ENCODE results near the gene RFC5. TPM values are rescaled to one million over a fixed set of nuclear protein-coding genes. Genes with fewer than 3 reads are reported as not detected.
"Not testable (repeated sequence)": the region's sequence is repeated elsewhere in the genome, so short reads cannot be mapped to it uniquely, and the experiment has no call there.

Gene RFC5
- total RNA-seq, 4 donors from 2014 or later = 8.3 to 18.2 (median 10.6) TPM

DNA sequence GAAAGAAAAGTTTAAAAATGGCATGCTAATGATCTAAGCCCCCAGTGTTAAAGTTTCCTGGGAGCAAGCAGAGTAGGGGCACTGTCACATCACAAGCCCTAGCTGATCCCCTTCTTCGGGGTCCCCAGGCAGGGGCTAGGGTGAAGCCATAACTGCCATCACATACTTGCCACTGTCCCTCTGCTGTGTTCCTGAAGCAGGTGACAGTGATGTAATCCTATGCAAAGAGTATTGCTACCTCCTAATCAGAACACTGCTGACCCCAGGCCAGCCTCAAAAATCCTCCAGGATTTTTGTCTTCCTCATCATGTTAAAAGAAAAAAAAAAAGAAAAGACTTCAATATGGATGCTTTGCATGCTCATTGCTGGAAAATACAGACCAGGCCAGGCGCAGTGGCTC, 1.2 kb upstream of the RFC5 start:
- no peak for DNase-seq

DNA sequence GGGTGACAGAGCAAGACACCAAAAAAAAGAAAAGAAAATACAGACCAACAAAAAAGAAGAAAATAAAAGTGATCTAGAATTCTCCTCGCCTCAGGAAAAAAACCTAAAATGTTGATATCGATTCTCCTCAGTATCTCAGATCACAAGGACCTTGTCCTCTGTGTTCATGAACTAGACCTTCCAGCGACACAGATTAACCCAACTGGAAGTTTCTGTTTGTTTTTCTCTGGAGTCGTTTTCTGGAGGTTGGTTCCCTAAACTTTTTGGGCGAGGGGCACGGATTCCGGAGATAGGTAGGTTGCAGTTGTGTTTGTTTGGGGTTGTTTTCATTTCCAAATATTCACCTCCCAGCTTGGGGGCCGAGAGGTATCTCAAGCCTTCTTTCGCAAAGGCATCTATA, 559 bp upstream of the RFC5 start:
- TF ChIP-seq POLR2A (IDR thresholded peaks at IDR 0.05) = no peak
- TF ChIP-seq, protein P1, sequence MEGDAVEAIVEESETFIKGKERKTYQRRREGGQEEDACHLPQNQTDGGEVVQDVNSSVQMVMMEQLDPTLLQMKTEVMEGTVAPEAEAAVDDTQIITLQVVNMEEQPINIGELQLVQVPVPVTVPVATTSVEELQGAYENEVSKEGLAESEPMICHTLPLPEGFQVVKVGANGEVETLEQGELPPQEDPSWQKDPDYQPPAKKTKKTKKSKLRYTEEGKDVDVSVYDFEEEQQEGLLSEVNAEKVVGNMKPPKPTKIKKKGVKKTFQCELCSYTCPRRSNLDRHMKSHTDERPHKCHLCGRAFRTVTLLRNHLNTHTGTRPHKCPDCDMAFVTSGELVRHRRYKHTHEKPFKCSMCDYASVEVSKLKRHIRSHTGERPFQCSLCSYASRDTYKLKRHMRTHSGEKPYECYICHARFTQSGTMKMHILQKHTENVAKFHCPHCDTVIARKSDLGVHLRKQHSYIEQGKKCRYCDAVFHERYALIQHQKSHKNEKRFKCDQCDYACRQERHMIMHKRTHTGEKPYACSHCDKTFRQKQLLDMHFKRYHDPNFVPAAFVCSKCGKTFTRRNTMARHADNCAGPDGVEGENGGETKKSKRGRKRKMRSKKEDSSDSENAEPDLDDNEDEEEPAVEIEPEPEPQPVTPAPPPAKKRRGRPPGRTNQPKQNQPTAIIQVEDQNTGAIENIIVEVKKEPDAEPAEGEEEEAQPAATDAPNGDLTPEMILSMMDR (IDR thresholded peaks at IDR 0.05) = no peak
- peaks cover 0 to 10% (median 6%) of the 10 kb centered on the region in 4 donors for H3K4me1 ChIP-seq
- peaks cover 0 to 18% (median 0%) of the 10 kb centered on the region in 3 donors for H3K36me3 ChIP-seq
- no peaks in the 10 kb centered on the region for H3K9me3 ChIP-seq
- H3K4me3 ChIP-seq = peak overlapping the region in 3 of 4 donors; percentile 80 to 87 (median 83)
- H3K27ac ChIP-seq = no peak overlapping the region
- H3K27me3 ChIP-seq = no peaks in the 10 kb centered on the region
- no peak for DNase-seq

More for the DNA sequence above, 1.2 kb upstream of the RFC5 start:
- no peaks in the 10 kb centered on the region for H3K27me3 ChIP-seq
- H3K9me3 ChIP-seq = no peaks in the 10 kb centered on the region
- no peak overlapping the region for H3K4me3 ChIP-seq
- H3K27ac ChIP-seq = no peak overlapping the region
- TF ChIP-seq, protein P1 (IDR thresholded peaks at IDR 0.05) = no peak
- no peak for TF ChIP-seq POLR2A (IDR thresholded peaks at IDR 0.05)
- H3K4me1 ChIP-seq = peaks cover 0 to 10% (median 6%) of the 10 kb centered on the region in 4 donors
- H3K36me3 ChIP-seq = peaks cover 0 to 11% (median 0%) of the 10 kb centered on the region in 3 donors

- Histone ChIP-seq H3K4me1 (peaks cover 0 to 10% (median 6%) of the 10 kb centered on the region in 4 donors), H3K27me3 (no peaks in the 10 kb centered on the region), H3K9me3 (no peaks in the 10 kb centered on the region), H3K36me3 (peaks cover 0 to 35% (median 0%) of the 10 kb centered on the region in 3 donors), H3K4me3 (no peak overlapping the region), H3K27ac (no peak overlapping the region)
- no peak for TF ChIP-seq POLR2A (IDR thresholded peaks at IDR 0.05)
- TF ChIP-seq, protein P1 (IDR thresholded peaks at IDR 0.05) = no peak
- no peak for DNase-seq
Measured at GRCh38 chr12:118017926-118018325, 1.4 kb downstream of the RFC5 start.

GRCh38 chr12:118020036-118020435, 3.5 kb downstream of the RFC5 start:
- H3K36me3 ChIP-seq = peaks cover 0 to 38% (median 0%) of the 10 kb centered on the region in 3 donors
- TF ChIP-seq POLR2A (IDR thresholded peaks at IDR 0.05) = no peak
- TF ChIP-seq, protein P1 (IDR thresholded peaks at IDR 0.05) = no peak
- H3K4me1 ChIP-seq = peaks cover 0 to 10% (median 6%) of the 10 kb centered on the region in 4 donors
- H3K9me3 ChIP-seq = no peaks in the 10 kb centered on the region
- H3K4me3 ChIP-seq = no peak overlapping the region
- no peaks in the 10 kb centered on the region for H3K27me3 ChIP-seq
- DNase-seq = no peak
- H3K27ac ChIP-seq = no peak overlapping the region

DNA sequence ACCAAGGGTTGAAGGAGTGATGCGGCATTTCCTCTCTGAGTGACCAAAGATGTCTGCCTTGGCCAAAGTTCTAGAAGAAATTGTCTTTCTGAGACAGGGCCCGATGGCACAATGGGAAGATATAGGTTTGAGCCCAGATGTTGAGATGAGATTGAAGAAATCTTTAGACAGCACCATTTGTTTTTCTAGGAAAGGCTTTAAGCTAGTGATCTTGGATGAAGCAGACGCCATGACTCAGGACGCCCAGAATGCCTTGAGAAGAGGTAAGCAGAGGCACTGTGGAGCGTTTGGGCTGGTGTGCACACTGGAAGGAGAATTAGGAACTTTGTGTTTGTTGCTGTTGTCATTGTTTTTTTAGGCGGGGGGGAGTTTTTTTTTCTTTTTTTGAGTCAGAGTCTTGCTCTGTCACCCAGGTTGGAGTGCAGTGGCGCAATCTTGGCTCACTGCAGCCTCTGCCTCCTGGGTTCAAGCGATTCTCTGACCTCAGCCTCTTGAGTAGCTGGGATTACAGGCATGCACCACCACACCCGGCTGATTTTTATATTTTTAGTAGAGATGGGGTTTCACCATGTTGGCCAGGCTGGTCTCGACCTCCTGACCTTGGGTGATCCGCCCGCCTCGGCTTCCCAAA, 5.7 kb downstream of the RFC5 start:
- peaks cover 0 to 59% (median 0%) of the 10 kb centered on the region in 3 donors for H3K36me3 ChIP-seq
- not testable (repeated sequence) for H3K4me3 ChIP-seq, H3K27me3 ChIP-seq, H3K27ac ChIP-seq, H3K4me1 ChIP-seq, H3K9me3 ChIP-seq, DNase-seq

DNA sequence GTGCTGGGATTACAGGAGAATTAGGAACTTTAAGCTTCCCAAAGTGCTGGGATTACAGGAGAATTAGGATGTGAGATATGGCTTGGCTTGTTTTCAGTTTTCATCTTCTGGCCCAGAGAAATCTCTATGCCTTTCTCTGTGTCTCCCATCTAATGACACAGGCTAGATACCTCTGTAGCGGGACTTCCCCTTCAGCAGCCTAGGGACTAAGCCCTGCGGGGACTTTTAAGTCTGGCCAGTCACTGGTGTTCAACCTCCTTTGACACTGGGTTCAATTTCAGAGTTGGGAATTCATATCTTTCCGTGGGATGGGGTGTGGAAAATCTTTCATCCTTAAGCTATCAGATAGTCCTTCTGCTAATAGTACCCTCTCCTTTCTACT, 6.2 kb downstream of the RFC5 start:
- Histone ChIP-seq H3K27me3 (no peaks in the 10 kb centered on the region), H3K4me1 (peaks cover 0 to under 1% (median 0%) of the 10 kb centered on the region in 4 donors)
- no peak for TF ChIP-seq POLR2A (IDR thresholded peaks at IDR 0.05)

More for the DNA sequence above, 6.2 kb downstream of the RFC5 start:
- Histone ChIP-seq H3K9me3 (no peaks in the 10 kb centered on the region), H3K27ac (no peak overlapping the region), H3K36me3 (peaks cover 0 to 63% (median 0%) of the 10 kb centered on the region in 3 donors), H3K4me3 (no peak overlapping the region)
- DNase-seq = no peak

Data from Peyer's patch (tissue), 4 donors.